Lower leg skin (tissue), 4 donors: ENCODE results near the gene TBCD. TPM values are rescaled to one million over a fixed set of nuclear protein-coding genes. Genes with fewer than 3 reads are reported as not detected.

Experiments
- DNase-seq, 2 donors: peaks; one replicate each; pipeline ENCODE4 v3.0.0-alpha.2; 2019; ENCODE audit warnings: low spot score in 2 of 2
- H3K4me3 ChIP-seq: fragments of 200-600 bp; sonication (generic); 2 replicates; pipeline ENCODE4 v1.5.1; 2017; ENCODE audit warnings: mild to moderate bottlenecking, low read depth; ENCODE audit not compliant: poor library complexity, severe bottlenecking
- CTCF ChIP-seq, 3 donors: fragments of 450-650 bp; IDR thresholded peaks; one replicate each; pipeline ENCODE4 v1.5.1; 2016; ENCODE audit warnings: antibody characterized with exemption in 3 of 3, mild to moderate bottlenecking in 3 of 3, moderate library complexity in 2 of 3
- POLR2A ChIP-seq, 2 donors: fragments of 450-650 bp; IDR thresholded peaks; one replicate each; pipeline ENCODE4 v1.6.1; 2016 to 2017; ENCODE audit warnings: antibody characterized with exemption in 2 of 2, mild to moderate bottlenecking in 1 of 2, moderate library complexity in 1 of 2
- WGBS, 2 donors: methylation state at CpG; one replicate each; pipeline ENCODE4 v1.1.5; 2018; 5-methylcytosine and 5-hydroxymethylcytosine counted together
- intact Hi-C: fragments of 100-400 bp; cut with DNase I; formaldehyde crosslinking; loops from one replicate; pipeline ENCODE4 v1.15.0; 2023; ENCODE audit warnings: low total_unique reads
- total RNA-seq, 4 donors: library from RNA; depleted of rRNA; stranded (reverse); fragments of >200 nt; gene quantifications; one replicate each; pipeline ENCODE4 v1.1.0, GENCODE V29; 2016

TBCD gene
- total RNA-seq, 4 donors from 2014 or later = 38.7 to 73.4 (median 51.5) TPM

- intact Hi-C loops = no loop called here
- no peak for TF ChIP-seq POLR2A (IDR thresholded peaks at IDR 0.05)
- no peak for DNase-seq
- no peak overlapping the region for H3K4me3 ChIP-seq
- 84 to 94% methylated on average over 13 to 15 of the region's 15 CpGs for WGBS, 2 donors
Observed at GRCh38 chr17:82812058-82812457, 60.2 kb downstream of the TBCD start.

- H3K4me3 ChIP-seq = no peak overlapping the region
- intact Hi-C loops = no loop called here
- DNase-seq = no peak
- TF ChIP-seq POLR2A (IDR thresholded peaks at IDR 0.05) (no peak), CTCF (IDR thresholded peaks at IDR 0.05) (no peak)
- 98% methylated on average over 17 of the region's 17 CpGs for WGBS, 2 donors
Observed at GRCh38 chr17:82812601-82813000, 60.7 kb downstream of the TBCD start.

- DNase-seq = no peak
- no peak for TF ChIP-seq POLR2A (IDR thresholded peaks at IDR 0.05)
- no peak for TF ChIP-seq CTCF (IDR thresholded peaks at IDR 0.05)
- no peak overlapping the region for H3K4me3 ChIP-seq
- intact Hi-C loops = no loop called here
- WGBS, 2 donors = 92 to 93% methylated on average over 23 of the region's 23 CpGs
Observed at GRCh38 chr17:82813299-82814051, 61.6 kb downstream of the TBCD start.

- DNase-seq = no peak
- no peak overlapping the region for H3K4me3 ChIP-seq
- 94% methylated on average over 20 of the region's 20 CpGs for WGBS, 2 donors
- intact Hi-C loops = no loop called here
- TF ChIP-seq CTCF (IDR thresholded peaks at IDR 0.05) = no peak
- TF ChIP-seq POLR2A (IDR thresholded peaks at IDR 0.05) = no peak
Observed at GRCh38 chr17:82814834-82815233, 63.0 kb downstream of the TBCD start.

- no peak overlapping the region for H3K4me3 ChIP-seq
- 82 to 100% methylated on average over 3 to 5 of the region's 5 CpGs for WGBS, 2 donors
- intact Hi-C loops = no loop called here
- TF ChIP-seq CTCF (IDR thresholded peaks at IDR 0.05) = no peak
- no peak for TF ChIP-seq POLR2A (IDR thresholded peaks at IDR 0.05)
- no peak for DNase-seq
Observed at GRCh38 chr17:82815354-82815753, 63.5 kb downstream of the TBCD start.

- no peak for DNase-seq
- intact Hi-C loops = no loop called here
- TF ChIP-seq CTCF (IDR thresholded peaks at IDR 0.05) (no peak), POLR2A (IDR thresholded peaks at IDR 0.05) (no peak)
- H3K4me3 ChIP-seq = no peak overlapping the region
- WGBS, 2 donors = 84 to 91% methylated on average over 13 of the region's 13 CpGs
Observed at GRCh38 chr17:82815790-82816305, 64.0 kb downstream of the TBCD start.
